RWPE2 (cell line): ENCODE data around the gene SSB.
"Not testable (repeated sequence)": the region's sequence is repeated elsewhere in the genome, so short reads cannot be mapped to it uniquely, and the experiment has no call there.

Experiments
- ATAC-seq: fragments of 200-7000 bp; cut with Tn5 transposase; 3 replicates; pipeline ENCODE4 v1.9.1; 2021; ENCODE audit warnings: low read depth
- DNase-seq: peaks from one replicate; pipeline ENCODE4 v3.0.0-alpha.2; 2020; ENCODE audit warnings: low spot score
- H3K27ac ChIP-seq: fragments of 450-650 bp; 2 replicates; pipeline ENCODE4 v1.5.1; 2017; ENCODE audit warnings: mild to moderate bottlenecking; ENCODE audit not compliant: poor library complexity, severe bottlenecking
- H3K27me3 ChIP-seq: fragments of 250-450 bp; sonication (Bioruptor Pico); 2 replicates; pipeline ENCODE4 v1.5.1; 2021; ENCODE audit warnings: mild to moderate bottlenecking, moderate library complexity; ENCODE audit not compliant: insufficient read depth, poor library complexity, severe bottlenecking
- H3K36me3 ChIP-seq: fragments of 250-450 bp; sonication (Bioruptor Pico); 2 replicates; pipeline ENCODE4 v1.5.1; 2020; ENCODE audit warnings: low read depth, mild to moderate bottlenecking, moderate library complexity
- H3K4me1 ChIP-seq: fragments of 250-450 bp; sonication (Bioruptor Pico); 2 replicates; pipeline ENCODE4 v1.5.1; 2021; ENCODE audit warnings: mild to moderate bottlenecking, moderate library complexity; ENCODE audit not compliant: insufficient read depth, poor library complexity, severe bottlenecking
- H3K4me3 ChIP-seq: fragments of 250-450 bp; sonication (Bioruptor Pico); 2 replicates; pipeline ENCODE4 v1.5.1; 2021; ENCODE audit warnings: mild to moderate bottlenecking, moderate library complexity; ENCODE audit not compliant: severe bottlenecking
- H3K9me3 ChIP-seq: fragments of 250-450 bp; sonication (Bioruptor Pico); 2 replicates; pipeline ENCODE4 v1.5.1; 2021; ENCODE audit warnings: mild to moderate bottlenecking, moderate library complexity; ENCODE audit not compliant: severe bottlenecking
- TF ChIP-seq, protein P1 (sequence below): fragments of 450-650 bp; IDR thresholded peaks from one replicate; pipeline ENCODE4 v1.5.1; 2017; ENCODE audit warnings: mild to moderate bottlenecking, moderate library complexity; ENCODE audit not compliant: poor library complexity, severe bottlenecking

Gene SSB

DNA sequence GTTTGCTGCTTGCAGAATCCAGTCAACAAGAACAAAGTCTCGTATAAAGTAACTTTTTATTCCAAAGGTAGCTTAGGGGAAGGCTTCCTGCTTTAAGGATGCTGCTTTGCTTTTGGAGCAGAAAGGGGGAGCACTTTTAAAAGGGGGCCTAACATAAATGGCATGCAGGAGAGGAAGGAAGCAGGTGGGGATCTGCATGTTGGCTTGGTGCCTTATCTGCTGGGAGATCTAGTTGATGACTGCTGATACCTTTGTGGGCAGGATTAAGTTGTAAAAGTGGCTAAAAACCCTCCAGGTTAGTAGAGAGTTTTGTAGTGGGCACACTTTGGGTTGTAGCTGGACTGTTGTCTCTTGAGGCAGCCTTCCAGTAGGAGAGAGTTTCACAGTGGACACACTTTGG, 51.0 kb downstream of the SSB start:
- no peaks in the 10 kb centered on the region for H3K9me3 ChIP-seq
- H3K4me3 ChIP-seq: no peak overlapping the region
- no peak for ATAC-seq
- TF ChIP-seq, protein P1, sequence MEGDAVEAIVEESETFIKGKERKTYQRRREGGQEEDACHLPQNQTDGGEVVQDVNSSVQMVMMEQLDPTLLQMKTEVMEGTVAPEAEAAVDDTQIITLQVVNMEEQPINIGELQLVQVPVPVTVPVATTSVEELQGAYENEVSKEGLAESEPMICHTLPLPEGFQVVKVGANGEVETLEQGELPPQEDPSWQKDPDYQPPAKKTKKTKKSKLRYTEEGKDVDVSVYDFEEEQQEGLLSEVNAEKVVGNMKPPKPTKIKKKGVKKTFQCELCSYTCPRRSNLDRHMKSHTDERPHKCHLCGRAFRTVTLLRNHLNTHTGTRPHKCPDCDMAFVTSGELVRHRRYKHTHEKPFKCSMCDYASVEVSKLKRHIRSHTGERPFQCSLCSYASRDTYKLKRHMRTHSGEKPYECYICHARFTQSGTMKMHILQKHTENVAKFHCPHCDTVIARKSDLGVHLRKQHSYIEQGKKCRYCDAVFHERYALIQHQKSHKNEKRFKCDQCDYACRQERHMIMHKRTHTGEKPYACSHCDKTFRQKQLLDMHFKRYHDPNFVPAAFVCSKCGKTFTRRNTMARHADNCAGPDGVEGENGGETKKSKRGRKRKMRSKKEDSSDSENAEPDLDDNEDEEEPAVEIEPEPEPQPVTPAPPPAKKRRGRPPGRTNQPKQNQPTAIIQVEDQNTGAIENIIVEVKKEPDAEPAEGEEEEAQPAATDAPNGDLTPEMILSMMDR: no peak
- no peaks in the 10 kb centered on the region for H3K36me3 ChIP-seq
- H3K27me3 ChIP-seq: no peaks in the 10 kb centered on the region
- H3K27ac ChIP-seq: no peak overlapping the region
- H3K4me1 ChIP-seq: no peaks in the 10 kb centered on the region
- no peak for DNase-seq

DNA sequence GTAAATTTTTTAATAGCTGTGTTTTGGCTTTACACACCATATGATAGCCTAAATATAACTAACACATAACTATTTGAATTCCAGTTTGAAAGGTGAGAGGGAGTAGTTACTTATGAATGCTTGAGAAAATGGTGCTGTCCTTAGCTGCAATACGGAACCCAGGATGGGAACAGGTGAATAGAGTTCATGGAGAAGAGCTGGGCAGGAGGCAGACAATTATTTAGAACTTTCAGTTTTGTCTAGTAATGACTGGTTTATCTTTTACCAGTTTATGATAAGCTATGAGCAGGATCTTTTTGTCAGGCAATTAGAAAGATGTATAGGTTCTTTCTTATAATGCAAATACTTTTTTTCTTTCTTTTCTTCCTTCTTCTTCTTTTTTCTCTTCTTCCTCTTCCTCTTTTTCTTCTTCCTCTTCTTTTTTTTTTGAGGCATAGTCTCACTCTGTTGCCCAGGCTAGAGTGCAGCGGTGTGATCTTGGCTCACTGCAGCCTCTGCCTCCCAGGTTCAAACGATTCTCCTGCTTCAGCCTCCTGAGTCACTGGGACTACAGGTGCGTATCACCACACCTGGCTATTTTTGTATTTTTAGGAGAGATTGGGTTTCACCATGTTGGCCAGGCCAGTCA, 54.5 kb downstream of the SSB start:
- Histone ChIP-seq H3K27me3 (no peaks in the 10 kb centered on the region), H3K4me1 (no peaks in the 10 kb centered on the region), H3K4me3 (no peak overlapping the region), H3K36me3 (no peaks in the 10 kb centered on the region), H3K9me3 (no peaks in the 10 kb centered on the region), H3K27ac (no peak overlapping the region)
- TF ChIP-seq, protein P1: no peak
- DNase-seq (no peak), ATAC-seq (no peak)

DNA sequence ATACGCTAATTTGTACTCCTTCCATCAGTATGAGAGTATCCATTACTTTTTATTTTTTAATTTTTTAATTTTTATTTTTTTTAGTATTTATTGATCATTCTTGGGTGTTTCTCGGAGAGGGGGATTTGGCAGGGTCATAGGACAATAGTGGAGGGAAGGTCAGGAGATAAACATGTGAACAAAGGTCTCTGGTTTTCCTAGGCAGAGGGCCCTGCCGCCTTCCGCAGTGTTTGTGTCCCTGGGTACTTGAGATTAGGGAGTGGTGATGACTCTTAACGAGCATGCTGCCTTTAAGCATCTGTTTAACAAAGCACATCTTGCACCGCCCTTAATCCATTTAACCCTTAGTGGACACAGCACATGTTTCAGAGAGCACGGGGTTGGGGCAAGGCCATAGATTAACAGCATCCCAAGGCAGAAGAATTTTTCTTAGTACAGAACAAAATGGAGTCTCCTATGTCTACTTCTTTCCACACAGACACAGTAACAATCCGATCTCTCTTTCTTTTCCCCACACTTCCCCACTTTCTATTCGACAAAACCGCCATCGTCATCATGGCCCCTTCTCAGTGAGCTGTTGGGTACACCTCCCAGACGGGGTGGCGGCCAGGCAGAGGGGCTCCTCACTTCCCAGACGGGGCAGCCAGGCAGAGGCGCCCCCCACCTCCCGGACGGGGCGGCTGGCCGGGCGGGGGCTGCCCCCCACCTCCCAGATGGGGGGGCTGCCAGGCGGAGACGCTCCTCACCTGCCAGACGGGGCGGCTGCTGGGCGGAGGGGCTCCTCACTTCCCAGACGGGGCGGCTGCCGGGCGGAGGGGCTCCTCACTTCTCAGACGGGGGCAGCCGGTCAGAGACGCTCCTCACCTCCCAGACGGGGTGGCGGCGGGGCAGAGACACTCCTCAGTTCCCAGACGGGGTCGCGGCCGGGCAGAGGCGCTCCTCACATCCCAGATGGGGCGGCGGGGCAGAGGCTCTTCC, 56.9 kb downstream of the SSB start:
- H3K4me1 ChIP-seq, ATAC-seq, H3K27ac ChIP-seq, H3K4me3 ChIP-seq, H3K27me3 ChIP-seq, H3K36me3 ChIP-seq, H3K9me3 ChIP-seq, DNase-seq: not testable (repeated sequence)

DNA sequence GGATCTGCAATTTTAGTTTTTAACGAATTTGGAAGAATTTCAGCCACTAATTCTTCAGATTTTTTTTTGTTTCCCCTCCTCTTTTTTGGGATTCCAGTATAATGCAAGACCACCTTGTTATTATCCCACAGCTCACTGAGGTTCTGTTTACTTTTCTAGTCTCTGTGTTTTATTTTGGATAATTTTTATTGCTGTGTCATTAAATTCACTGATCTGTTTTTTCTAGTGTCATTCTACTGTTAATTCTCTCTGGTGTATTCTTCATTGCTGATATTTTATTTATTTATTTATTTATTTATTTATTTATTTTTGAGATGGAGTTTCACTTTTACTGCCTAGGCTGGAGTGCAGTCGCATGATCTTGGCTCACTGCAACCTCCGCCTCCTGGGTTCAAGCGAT, 60.8 kb downstream of the SSB start:
- Histone ChIP-seq H3K4me1 (no peaks in the 10 kb centered on the region), H3K9me3 (no peaks in the 10 kb centered on the region), H3K4me3 (no peak overlapping the region), H3K27ac (no peak overlapping the region), H3K36me3 (no peaks in the 10 kb centered on the region), H3K27me3 (no peaks in the 10 kb centered on the region)
- TF ChIP-seq, protein P1: no peak
- ATAC-seq (no peak), DNase-seq (no peak)

DNA sequence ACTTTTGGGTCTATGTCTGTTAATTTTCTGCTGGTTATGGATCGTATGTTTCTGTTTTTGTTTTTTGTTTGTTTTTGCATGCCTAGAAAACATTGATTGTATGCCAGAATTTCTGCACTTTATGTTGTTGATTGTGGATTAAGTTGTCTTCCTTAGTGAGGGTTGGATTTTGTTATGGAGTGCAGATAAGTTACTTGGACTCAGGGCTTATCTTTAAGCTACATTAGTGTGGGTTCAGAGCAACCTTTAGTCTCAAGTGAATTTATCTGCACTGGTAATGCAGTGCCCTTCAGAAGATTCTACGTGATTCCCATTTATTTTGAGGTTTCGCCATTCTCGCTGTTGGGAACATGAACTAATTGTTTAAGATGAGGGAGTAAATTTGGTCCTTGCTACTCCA, 61.5 kb downstream of the SSB start:
- ATAC-seq (no peak), DNase-seq (no peak)
- Histone ChIP-seq H3K36me3 (no peaks in the 10 kb centered on the region), H3K4me3 (no peak overlapping the region), H3K9me3 (no peaks in the 10 kb centered on the region), H3K27ac (no peak overlapping the region), H3K27me3 (no peaks in the 10 kb centered on the region), H3K4me1 (no peaks in the 10 kb centered on the region)
- TF ChIP-seq, protein P1: no peak
